ENCODE data around the gene PCBP3. TPM values are rescaled to one million over a fixed set of nuclear protein-coding genes. Genes with fewer than 3 reads are reported as not detected.

The PCBP3 gene
- total and polyA plus RNA-seq, 2 of the 8 experiments (the other 6 are each of a cell fraction or from before 2014, with no cell fraction given) = 3.5 to 6.3 TPM

DNA sequence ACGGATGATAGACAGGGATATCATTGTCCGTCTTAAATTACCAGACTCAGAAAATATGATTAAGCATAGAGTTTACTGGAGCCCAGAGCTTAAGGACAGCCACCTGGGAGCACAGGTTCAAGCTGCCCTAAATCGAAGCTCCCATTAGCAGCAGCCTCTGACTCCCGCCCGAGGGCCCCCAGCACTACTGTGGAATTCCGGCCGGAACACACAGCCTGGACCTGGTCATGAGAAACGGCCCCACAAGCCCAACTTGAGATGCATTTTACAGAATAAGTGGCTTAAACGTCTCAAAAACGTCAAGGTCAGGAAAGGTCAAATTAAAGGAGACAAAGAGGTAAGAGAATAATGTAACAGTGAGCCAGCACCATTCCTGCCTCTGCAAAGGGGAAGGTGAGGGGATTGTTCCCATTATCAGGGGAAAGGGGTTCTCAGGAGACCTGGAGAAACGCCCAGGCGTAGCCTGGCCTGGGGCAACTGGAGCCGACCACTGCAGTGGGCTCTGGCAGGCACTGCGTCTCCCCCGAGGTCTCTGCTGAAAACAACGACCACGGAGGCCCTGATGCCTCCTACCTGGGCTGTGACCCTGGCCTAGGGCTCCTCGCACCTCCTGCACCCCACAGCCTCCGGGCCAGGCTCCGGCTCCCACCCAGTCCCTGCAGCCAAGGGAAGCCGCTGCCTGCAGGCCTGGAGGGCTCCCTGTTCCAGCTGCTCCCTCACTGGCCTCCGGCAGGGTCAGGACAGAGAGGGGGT, 326.6 kb downstream of the PCBP3 start (continued):
- TF ChIP-seq, protein P1, sequence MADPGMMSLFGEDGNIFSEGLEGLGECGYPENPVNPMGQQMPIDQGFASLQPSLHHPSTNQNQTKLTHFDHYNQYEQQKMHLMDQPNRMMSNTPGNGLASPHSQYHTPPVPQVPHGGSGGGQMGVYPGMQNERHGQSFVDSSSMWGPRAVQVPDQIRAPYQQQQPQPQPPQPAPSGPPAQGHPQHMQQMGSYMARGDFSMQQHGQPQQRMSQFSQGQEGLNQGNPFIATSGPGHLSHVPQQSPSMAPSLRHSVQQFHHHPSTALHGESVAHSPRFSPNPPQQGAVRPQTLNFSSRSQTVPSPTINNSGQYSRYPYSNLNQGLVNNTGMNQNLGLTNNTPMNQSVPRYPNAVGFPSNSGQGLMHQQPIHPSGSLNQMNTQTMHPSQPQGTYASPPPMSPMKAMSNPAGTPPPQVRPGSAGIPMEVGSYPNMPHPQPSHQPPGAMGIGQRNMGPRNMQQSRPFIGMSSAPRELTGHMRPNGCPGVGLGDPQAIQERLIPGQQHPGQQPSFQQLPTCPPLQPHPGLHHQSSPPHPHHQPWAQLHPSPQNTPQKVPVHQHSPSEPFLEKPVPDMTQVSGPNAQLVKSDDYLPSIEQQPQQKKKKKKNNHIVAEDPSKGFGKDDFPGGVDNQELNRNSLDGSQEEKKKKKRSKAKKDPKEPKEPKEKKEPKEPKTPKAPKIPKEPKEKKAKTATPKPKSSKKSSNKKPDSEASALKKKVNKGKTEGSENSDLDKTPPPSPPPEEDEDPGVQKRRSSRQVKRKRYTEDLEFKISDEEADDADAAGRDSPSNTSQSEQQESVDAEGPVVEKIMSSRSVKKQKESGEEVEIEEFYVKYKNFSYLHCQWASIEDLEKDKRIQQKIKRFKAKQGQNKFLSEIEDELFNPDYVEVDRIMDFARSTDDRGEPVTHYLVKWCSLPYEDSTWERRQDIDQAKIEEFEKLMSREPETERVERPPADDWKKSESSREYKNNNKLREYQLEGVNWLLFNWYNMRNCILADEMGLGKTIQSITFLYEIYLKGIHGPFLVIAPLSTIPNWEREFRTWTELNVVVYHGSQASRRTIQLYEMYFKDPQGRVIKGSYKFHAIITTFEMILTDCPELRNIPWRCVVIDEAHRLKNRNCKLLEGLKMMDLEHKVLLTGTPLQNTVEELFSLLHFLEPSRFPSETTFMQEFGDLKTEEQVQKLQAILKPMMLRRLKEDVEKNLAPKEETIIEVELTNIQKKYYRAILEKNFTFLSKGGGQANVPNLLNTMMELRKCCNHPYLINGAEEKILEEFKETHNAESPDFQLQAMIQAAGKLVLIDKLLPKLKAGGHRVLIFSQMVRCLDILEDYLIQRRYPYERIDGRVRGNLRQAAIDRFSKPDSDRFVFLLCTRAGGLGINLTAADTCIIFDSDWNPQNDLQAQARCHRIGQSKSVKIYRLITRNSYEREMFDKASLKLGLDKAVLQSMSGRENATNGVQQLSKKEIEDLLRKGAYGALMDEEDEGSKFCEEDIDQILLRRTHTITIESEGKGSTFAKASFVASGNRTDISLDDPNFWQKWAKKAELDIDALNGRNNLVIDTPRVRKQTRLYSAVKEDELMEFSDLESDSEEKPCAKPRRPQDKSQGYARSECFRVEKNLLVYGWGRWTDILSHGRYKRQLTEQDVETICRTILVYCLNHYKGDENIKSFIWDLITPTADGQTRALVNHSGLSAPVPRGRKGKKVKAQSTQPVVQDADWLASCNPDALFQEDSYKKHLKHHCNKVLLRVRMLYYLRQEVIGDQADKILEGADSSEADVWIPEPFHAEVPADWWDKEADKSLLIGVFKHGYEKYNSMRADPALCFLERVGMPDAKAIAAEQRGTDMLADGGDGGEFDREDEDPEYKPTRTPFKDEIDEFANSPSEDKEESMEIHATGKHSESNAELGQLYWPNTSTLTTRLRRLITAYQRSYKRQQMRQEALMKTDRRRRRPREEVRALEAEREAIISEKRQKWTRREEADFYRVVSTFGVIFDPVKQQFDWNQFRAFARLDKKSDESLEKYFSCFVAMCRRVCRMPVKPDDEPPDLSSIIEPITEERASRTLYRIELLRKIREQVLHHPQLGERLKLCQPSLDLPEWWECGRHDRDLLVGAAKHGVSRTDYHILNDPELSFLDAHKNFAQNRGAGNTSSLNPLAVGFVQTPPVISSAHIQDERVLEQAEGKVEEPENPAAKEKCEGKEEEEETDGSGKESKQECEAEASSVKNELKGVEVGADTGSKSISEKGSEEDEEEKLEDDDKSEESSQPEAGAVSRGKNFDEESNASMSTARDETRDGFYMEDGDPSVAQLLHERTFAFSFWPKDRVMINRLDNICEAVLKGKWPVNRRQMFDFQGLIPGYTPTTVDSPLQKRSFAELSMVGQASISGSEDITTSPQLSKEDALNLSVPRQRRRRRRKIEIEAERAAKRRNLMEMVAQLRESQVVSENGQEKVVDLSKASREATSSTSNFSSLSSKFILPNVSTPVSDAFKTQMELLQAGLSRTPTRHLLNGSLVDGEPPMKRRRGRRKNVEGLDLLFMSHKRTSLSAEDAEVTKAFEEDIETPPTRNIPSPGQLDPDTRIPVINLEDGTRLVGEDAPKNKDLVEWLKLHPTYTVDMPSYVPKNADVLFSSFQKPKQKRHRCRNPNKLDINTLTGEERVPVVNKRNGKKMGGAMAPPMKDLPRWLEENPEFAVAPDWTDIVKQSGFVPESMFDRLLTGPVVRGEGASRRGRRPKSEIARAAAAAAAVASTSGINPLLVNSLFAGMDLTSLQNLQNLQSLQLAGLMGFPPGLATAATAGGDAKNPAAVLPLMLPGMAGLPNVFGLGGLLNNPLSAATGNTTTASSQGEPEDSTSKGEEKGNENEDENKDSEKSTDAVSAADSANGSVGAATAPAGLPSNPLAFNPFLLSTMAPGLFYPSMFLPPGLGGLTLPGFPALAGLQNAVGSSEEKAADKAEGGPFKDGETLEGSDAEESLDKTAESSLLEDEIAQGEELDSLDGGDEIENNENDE (IDR thresholded peaks at IDR 0.05; ENCODE audit: insufficient replicate concordance, low read length) = no peak
- TF ChIP-seq SAP30 (IDR thresholded peaks at IDR 0.05; ENCODE audit: insufficient read depth, insufficient replicate concordance, low read length) = no peak
- TF ChIP-seq SP1 (IDR thresholded peaks at IDR 0.05; ENCODE audit: low read depth, low read length) = no peak
- TF ChIP-seq POLR2A (IDR thresholded peaks at IDR 0.05; ENCODE audit: control extremely low read depth in 1 of 2, low read depth in 2 of 2, low read length in 2 of 2) = no peak
- no peak for TF ChIP-seq CHD2 (IDR thresholded peaks at IDR 0.05; ENCODE audit: low read length)
- TF ChIP-seq CHD1 (IDR thresholded peaks at IDR 0.05; ENCODE audit: low read depth, low read length) = no peak
- TF ChIP-seq TCF12 (IDR thresholded peaks at IDR 0.05; ENCODE audit: low read depth, low read length) = no peak
- no peak for TF ChIP-seq PHF8 (conservative IDR thresholded peaks at IDR 0.05; ENCODE audit: low read depth, low read length)
